ENCODE measurements around the gene MYO7B.
"Not testable (repeated sequence)": the region's sequence is repeated elsewhere in the genome, so short reads cannot be mapped to it uniquely, and the experiment has no call there.

Gene MYO7B

DNA sequence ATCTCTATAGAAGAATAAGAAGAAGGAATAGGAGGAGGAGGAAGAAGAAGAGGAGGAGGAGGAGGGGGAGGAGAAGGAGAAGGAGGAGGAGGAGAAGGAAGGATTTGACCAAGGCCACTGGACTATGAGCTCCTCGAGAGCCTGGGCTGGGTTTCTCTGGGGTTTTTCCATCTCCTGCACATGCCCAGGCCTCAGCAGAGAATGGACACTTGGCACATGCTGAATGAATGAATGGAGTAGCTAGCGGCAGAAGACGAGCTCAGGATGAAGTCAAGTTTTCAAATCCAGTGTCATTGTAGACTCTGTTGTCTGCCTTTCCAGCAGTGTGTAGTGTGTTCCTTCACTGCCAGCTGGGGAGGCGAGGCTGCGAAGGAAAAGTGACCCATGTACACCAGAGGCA lies 2.2 kb downstream of the MYO7B start:
- no peak overlapping the region for H3K27ac ChIP-seq
- H3K4me3 ChIP-seq = no peak overlapping the region
- H3K9me3 ChIP-seq (ENCODE audit: low read depth, low read length) = no peaks in the 10 kb centered on the region
- no peaks in the 10 kb centered on the region for H3K36me3 ChIP-seq (ENCODE audit: insufficient read depth, low read length)
- H3K9ac ChIP-seq (ENCODE audit: insufficient read length) = no peak overlapping the region
- no peak for TF ChIP-seq EZH2 (IDR thresholded peaks at IDR 0.05)
- TF ChIP-seq POLR2AphosphoS5 (IDR thresholded peaks at IDR 0.05; ENCODE audit: borderline replicate concordance, low read depth, low read length) = no peak
- TF ChIP-seq FOXP2 (optimal IDR thresholded peaks at IDR 0.05; ENCODE audit: control extremely low read depth, extremely low read length, insufficient read depth) = no peak
- DNase-seq (ENCODE audit: low read depth, low spot score) = no peak

GRCh38 chr2:127541809-127542208 lies 6.3 kb downstream of the MYO7B start:
- no peak overlapping the region for H3K27ac ChIP-seq
- TF ChIP-seq FOXP2 (optimal IDR thresholded peaks at IDR 0.05; ENCODE audit: control extremely low read depth, extremely low read length, insufficient read depth) = no peak
- no peak for TF ChIP-seq EZH2 (IDR thresholded peaks at IDR 0.05)
- TF ChIP-seq POLR2AphosphoS5 (IDR thresholded peaks at IDR 0.05; ENCODE audit: borderline replicate concordance, low read depth, low read length) = no peak
- H3K9ac ChIP-seq (ENCODE audit: insufficient read length) = no peak overlapping the region
- no peaks in the 10 kb centered on the region for H3K9me3 ChIP-seq (ENCODE audit: low read depth, low read length)
- no peaks in the 10 kb centered on the region for H3K36me3 ChIP-seq (ENCODE audit: insufficient read depth, low read length)
- no peak overlapping the region for H3K4me3 ChIP-seq
- DNase-seq (ENCODE audit: low read depth, low spot score) = no peak

DNA sequence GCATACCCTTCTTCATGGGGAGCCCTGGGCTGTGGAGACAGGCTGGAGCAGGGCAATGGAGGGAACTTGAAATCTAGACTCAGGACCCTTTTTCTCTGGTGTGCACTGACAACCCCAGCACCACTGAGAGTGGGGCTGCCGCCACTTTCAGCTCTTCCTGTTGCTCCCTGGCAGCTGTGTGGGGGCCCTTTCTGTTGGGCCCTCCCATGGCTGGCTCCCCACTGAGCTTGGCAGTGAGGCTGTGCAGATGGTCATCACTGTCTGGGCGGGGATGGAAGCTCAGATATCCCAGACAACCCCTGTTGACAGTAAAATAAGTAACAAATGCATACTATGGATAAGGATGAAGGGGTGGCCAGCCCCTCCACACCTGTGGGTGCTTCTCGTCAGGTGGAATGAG lies 6.7 kb downstream of the MYO7B start:
- no peak overlapping the region for H3K4me3 ChIP-seq
- H3K36me3 ChIP-seq (ENCODE audit: insufficient read depth, low read length) = no peaks in the 10 kb centered on the region
- H3K9ac ChIP-seq (ENCODE audit: insufficient read length) = no peak overlapping the region
- TF ChIP-seq EZH2 (IDR thresholded peaks at IDR 0.05) (no peak), POLR2AphosphoS5 (IDR thresholded peaks at IDR 0.05; ENCODE audit: borderline replicate concordance, low read depth, low read length) (no peak), FOXP2 (optimal IDR thresholded peaks at IDR 0.05; ENCODE audit: control extremely low read depth, extremely low read length, insufficient read depth) (no peak)
- H3K9me3 ChIP-seq (ENCODE audit: low read depth, low read length) = no peaks in the 10 kb centered on the region
- no peak for DNase-seq (ENCODE audit: low read depth, low spot score)
- no peak overlapping the region for H3K27ac ChIP-seq

DNA sequence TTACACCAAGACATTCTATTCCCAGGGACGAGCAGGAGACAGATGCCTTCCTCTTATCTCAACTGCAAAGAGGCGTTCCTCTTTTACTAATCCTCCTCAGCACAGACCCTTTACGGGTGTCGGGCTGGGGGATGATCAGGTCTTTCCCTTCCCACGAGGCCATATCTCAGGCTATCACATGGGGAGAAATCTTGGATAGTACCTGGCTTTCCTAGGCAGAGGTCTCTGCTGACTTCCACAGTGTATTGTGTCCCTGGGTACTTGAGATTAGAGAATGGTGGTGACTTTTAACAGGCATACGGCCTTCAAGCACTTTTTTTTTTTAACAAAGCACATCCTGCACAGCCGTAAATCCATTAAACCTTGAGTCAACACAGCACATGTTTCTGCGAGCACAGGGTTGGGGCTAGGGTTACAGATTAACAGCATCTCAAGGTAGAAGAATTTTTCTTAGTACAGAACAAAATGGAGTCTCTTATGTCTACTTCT lies 7.6 kb downstream of the MYO7B start:
- H3K27ac ChIP-seq; H3K9me3 ChIP-seq (ENCODE audit: low read depth, low read length); H3K9ac ChIP-seq (ENCODE audit: insufficient read length); DNase-seq (ENCODE audit: low read depth, low spot score); H3K36me3 ChIP-seq (ENCODE audit: insufficient read depth, low read length); H3K4me3 ChIP-seq: not testable (repeated sequence)

GRCh38 chr2:127545189-127545588 lies 9.7 kb downstream of the MYO7B start:
- no peak for TF ChIP-seq EZH2 (IDR thresholded peaks at IDR 0.05)
- TF ChIP-seq POLR2AphosphoS5 (IDR thresholded peaks at IDR 0.05; ENCODE audit: borderline replicate concordance, low read depth, low read length) = no peak
- TF ChIP-seq FOXP2 (optimal IDR thresholded peaks at IDR 0.05; ENCODE audit: control extremely low read depth, extremely low read length, insufficient read depth) = no peak
- no peaks in the 10 kb centered on the region for H3K9me3 ChIP-seq (ENCODE audit: low read depth, low read length)
- no peak overlapping the region for H3K4me3 ChIP-seq
- no peaks in the 10 kb centered on the region for H3K36me3 ChIP-seq (ENCODE audit: insufficient read depth, low read length)
- H3K9ac ChIP-seq (ENCODE audit: insufficient read length) = no peak overlapping the region
- H3K27ac ChIP-seq = no peak overlapping the region
- DNase-seq (ENCODE audit: low read depth, low spot score) = no peak

GRCh38 chr2:127545796-127546195 lies 10.3 kb downstream of the MYO7B start:
- DNase-seq (ENCODE audit: low read depth, low spot score) = no peak
- TF ChIP-seq POLR2AphosphoS5 (IDR thresholded peaks at IDR 0.05; ENCODE audit: borderline replicate concordance, low read depth, low read length) (no peak), FOXP2 (optimal IDR thresholded peaks at IDR 0.05; ENCODE audit: control extremely low read depth, extremely low read length, insufficient read depth) (no peak), EZH2 (IDR thresholded peaks at IDR 0.05) (no peak)
- Histone ChIP-seq H3K27ac (no peak overlapping the region), H3K36me3 (ENCODE audit: insufficient read depth, low read length) (no peaks in the 10 kb centered on the region), H3K9me3 (ENCODE audit: low read depth, low read length) (no peaks in the 10 kb centered on the region), H3K9ac (ENCODE audit: insufficient read length) (no peak overlapping the region), H3K4me3 (no peak overlapping the region)

DNA sequence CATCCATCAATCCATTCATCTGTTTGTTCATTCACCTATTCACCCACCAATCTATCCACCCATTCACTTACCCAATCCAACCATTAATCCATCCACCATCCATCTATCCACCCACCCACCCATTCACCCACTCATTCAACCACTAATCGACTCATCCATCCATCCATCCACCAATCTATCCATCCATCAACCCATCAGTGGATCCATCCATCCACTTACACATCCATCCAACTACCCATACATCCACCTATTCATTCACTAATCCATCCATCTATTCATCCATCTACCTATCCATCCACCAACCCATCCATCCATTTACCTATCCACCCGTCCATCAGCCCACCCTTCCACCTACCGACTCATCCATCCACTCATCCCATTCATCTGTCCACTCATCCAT lies 11.3 kb downstream of the MYO7B start:
- no peak overlapping the region for H3K27ac ChIP-seq
- H3K9me3 ChIP-seq (ENCODE audit: low read depth, low read length) = no peaks in the 10 kb centered on the region
- H3K36me3 ChIP-seq (ENCODE audit: insufficient read depth, low read length) = no peaks in the 10 kb centered on the region
- H3K4me3 ChIP-seq = no peak overlapping the region
- TF ChIP-seq POLR2AphosphoS5 (IDR thresholded peaks at IDR 0.05; ENCODE audit: borderline replicate concordance, low read depth, low read length) = no peak
- no peak for TF ChIP-seq EZH2 (IDR thresholded peaks at IDR 0.05)
- no peak for TF ChIP-seq FOXP2 (optimal IDR thresholded peaks at IDR 0.05; ENCODE audit: control extremely low read depth, extremely low read length, insufficient read depth)
- H3K9ac ChIP-seq (ENCODE audit: insufficient read length) = no peak overlapping the region
- DNase-seq (ENCODE audit: low read depth, low spot score) = no peak

- no peak for TF ChIP-seq POLR2AphosphoS5 (IDR thresholded peaks at IDR 0.05; ENCODE audit: borderline replicate concordance, low read depth, low read length)
- TF ChIP-seq FOXP2 (optimal IDR thresholded peaks at IDR 0.05; ENCODE audit: control extremely low read depth, extremely low read length, insufficient read depth) = no peak
- no peak for TF ChIP-seq EZH2 (IDR thresholded peaks at IDR 0.05)
- Histone ChIP-seq H3K36me3 (ENCODE audit: insufficient read depth, low read length) (no peaks in the 10 kb centered on the region), H3K4me3 (no peak overlapping the region), H3K9ac (ENCODE audit: insufficient read length) (no peak overlapping the region), H3K9me3 (ENCODE audit: low read depth, low read length) (no peaks in the 10 kb centered on the region), H3K27ac (no peak overlapping the region)
- DNase-seq (ENCODE audit: low read depth, low spot score) = no peak
Measured at GRCh38 chr2:127551221-127551930, 15.9 kb downstream of the MYO7B start.

DNA sequence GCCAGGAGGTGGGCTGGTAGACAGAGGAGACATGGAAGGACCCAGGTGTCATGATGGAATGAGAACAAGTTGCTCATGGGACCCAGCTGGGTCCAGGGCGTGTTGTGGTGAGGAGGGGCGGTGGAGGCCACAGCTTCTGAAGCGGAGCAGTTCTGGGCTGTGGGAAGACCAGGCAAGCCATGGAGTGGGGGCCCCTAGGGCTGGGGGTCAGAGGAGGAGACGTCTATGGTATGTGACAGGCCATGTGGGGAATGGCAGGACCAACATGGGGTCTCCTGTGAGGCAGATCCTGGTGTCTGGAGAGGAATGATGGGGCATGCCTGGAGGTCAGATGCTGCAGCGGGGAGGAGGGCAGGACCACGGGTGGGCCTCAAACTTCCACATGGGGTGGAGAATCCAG lies 16.9 kb downstream of the MYO7B start:
- DNase-seq (ENCODE audit: low read depth, low spot score) = no peak
- no peaks in the 10 kb centered on the region for H3K36me3 ChIP-seq (ENCODE audit: insufficient read depth, low read length)
- TF ChIP-seq EZH2 (IDR thresholded peaks at IDR 0.05) (no peak), FOXP2 (optimal IDR thresholded peaks at IDR 0.05; ENCODE audit: control extremely low read depth, extremely low read length, insufficient read depth) (no peak), POLR2AphosphoS5 (IDR thresholded peaks at IDR 0.05; ENCODE audit: borderline replicate concordance, low read depth, low read length) (no peak)
- no peak overlapping the region for H3K27ac ChIP-seq
- H3K4me3 ChIP-seq = no peak overlapping the region
- no peak overlapping the region for H3K9ac ChIP-seq (ENCODE audit: insufficient read length)
- H3K9me3 ChIP-seq (ENCODE audit: low read depth, low read length) = no peaks in the 10 kb centered on the region

All from SK-N-MC (cell line).